SKM-1 treated with dmso at 0.1 percent for 144 hours (cell line): ENCODE measurements around the gene PITRM1.
"Not testable (repeated sequence)": the region's sequence is repeated elsewhere in the genome, so short reads cannot be mapped to it uniquely, and the experiment has no call there.

Source experiments
- DNase-seq: peaks from one replicate; lab custom pipeline; 2025; ENCODE audit not compliant: unreplicated experiment; lab: John Stamatoyannopoulos, UW

PITRM1 gene

DNA sequence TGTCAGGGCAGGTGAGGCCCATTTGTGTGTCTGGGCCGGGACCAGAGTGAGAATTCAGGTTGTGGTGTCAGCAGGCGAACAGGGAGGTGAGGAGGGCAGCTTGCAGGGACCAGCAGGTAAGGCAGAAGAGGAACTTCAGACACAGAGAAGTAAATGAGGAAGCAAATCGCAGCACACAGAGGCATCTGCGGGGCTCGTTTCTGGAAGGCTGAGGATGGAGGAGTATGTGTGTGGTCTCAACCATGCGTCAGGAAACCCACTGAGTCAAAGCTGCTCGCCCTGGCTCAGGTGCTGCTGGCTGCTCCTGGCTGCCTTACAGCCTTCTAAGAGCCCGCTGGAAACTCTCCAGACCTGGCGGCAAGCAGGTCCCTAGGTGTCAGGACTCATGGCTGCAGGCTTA is 26.9 kb upstream of the PITRM1 start:
- DNase-seq: no peak

DNA sequence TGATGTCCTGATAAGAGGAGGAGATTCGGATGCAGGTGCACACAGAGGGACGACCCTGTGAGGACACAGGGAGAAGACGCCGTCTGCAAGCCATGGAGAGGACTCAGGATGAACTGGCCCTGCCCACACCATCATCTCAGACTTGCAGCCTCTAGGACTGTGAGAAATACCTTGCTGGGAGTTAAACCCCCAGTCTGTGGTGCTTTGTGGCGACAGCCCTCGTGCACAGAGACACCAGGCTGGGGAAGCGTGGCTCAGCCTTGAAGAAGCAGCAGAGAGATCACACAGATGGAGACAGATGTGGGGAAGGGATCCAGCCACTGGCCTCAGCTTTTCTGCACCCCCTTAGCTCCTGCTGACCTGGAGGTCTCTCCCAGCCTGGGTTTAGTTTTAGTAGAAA is 26.3 kb upstream of the PITRM1 start:
- no peak for DNase-seq

DNA sequence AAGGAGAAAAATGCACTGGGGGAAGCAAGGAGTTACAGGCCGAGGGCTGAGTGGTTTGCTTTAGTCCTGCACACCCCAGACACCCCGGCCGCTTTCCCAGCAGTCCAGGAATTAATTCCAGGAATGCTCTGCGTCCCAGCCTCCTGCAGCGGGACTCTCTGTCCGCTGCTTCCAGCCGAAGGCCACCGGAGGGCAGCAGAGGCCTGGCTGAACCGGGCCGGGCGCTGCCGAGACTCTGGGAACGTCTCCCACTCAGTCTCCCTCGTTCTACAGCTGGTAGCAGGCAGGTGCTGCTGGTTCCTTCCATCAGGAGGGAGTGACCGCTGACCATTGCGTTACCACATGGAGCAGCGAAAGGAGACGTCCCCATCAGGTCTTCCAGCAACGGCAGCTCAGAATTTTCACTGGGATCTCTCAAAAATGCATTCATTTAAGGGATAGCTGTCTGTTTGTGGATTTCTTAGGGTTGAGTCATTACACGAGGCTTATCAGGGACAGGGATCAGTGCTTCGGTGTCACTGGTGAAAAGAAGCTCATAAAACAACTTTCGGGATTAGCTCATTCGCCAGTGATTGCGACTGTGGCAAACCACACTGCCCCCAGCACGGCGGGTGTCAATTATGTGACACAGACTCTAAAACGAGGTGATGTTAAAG is 24.9 kb upstream of the PITRM1 start:
- no peak for DNase-seq

DNA sequence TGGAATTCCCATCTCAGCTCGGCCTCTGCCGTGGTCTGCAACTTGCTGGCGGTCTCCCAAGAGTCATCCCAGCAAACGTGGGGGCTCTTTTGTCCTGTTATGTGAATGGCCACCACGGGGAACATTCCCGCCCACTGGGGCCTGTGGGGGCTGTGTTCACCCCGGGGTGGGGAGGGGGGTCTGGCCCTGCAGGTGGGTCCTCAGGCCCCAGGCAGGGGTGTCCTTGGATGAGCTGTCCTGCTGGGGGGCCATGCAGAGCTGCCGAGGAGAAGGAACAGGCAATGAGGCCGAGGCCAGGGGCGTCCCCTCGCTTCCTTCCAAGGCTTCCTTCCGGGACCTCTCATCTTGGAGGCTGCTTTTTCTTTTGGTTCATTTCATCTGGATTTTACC is 24.4 kb upstream of the PITRM1 start:
- no peak for DNase-seq

DNA sequence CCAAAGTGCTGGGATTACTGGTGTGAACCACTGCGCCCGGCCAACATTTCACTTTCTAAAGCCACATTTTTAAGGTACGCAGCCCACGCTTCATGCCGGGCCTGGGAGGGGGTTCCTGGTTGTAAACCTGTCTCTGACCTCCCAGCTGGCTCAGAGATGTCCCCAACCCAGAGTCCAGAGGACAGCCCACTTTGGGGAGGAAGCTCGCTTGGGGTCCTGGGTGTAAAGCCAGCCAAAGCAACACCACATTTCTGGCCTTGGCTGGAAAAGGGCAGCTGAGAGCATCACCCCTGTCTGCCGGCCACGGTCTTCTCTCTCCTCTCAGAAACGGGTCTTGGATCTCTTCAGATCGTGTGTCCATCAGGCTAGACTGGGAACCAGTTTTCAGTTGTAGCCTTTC is 23.9 kb upstream of the PITRM1 start:
- no peak for DNase-seq

DNA sequence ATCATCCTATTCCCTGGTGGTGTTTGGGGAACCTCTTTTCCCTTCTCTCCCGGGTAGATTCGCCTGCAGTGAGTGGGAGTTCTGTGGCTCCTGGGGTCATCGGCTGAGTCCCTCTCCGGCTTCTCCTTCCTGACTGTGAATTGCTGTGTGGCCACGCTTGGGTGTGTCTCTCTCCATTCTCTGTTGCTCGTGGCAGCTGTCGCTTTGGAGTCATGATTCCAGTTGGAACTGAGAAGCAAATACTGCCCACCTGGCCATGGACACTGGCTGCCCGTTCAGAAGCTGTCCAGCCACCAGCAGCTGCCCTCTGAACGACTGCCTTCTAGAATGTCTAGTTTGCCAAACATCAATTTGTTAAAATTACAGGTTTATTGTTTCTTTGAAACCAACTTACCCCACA is 23.1 kb upstream of the PITRM1 start:
- no peak for DNase-seq

DNA sequence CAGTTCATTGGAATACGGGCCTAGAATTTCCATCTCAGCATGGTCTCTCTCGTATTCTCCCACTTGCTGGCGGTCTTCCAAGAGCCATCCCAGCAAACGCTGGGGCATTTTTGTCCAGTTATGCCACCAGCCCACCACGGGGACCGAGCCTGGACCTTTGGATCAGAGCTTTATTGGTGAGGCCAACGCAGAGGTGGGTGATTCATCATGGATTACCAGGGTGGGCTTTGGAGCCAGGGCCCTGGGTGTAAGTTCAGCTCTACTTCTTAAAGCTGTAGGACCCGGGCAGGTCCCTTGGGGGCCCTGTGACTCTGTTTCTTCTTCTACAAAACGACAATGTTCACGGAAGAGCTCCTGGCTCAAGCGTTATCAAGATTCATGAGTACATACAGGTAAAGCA is 22.7 kb upstream of the PITRM1 start:
- no peak for DNase-seq

DNA sequence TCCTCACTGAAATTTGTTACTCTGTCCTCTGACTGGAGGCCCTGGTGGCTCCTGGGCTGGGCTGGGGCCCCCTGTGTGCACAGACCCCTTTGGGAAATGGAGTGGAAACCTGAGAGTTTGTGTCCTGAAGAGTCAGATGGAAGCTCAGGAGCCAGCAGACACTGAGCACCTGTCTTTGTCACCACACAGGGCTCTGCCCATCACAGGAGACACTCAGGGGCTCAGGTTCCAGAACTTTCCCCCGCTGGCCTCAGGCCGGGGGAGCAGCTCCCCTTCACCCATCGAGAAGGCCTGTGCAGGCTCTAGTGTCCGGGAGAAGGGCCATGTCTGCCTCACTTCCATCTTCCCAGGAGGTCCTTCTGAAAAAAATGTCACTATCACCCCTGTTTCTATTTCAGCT is 22.3 kb upstream of the PITRM1 start:
- no peak for DNase-seq

DNA sequence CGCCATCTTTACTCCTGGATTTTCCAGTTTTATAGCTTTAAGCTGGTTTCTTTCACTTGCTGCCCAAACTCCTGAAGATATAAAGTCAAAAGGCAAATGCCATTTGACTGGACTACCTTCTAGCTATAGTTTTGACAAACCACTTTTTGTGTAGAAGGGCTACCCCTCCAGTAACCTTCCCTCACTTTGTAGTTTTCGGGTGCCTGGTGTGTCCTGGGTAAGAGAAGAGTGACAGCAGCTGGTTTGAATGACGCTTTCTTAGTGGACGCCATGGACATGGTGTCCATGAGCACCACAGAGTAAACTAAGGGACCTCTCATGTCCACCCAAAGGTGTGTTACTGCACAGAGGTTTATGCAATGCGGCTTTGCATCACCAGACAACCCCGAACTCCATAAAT is 21.2 kb upstream of the PITRM1 start:
- no peak for DNase-seq

DNA sequence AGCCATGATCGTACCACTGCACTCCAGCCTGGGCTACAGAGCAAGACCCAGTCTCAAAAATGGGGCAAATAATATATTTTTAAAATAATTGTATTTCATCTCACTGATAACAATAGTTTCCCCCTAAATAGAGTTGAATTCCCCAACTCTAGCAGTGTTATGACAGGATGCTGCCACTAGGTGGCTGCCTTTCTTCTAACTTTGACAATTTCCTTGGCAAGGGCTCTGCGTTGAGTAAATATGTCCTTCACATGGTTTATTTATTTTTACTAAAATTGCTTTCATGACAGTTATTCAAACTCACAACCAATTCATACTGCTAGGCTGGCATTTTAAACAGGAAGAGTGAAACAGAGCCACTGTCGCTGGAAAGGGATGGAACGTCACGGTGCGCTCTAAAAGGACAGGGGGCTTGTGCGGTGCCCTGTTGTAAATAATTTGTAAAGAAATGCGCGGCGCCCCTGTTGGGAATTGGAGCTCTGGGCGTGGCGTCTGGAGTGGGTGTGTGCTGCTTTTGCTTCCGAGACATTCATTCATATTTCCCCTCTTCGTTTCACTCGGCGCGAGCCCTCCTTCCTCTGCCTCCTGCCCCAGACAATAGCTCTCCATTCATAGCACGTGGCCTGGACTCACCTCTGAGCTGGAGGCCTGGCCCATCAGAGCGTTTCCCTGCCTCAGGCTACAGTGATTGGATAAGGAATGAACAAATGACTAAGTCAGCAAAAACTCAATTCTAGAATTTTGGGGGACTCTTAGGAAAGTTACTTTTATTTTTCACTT is 20.5 kb upstream of the PITRM1 start:
- no peak for DNase-seq

DNA sequence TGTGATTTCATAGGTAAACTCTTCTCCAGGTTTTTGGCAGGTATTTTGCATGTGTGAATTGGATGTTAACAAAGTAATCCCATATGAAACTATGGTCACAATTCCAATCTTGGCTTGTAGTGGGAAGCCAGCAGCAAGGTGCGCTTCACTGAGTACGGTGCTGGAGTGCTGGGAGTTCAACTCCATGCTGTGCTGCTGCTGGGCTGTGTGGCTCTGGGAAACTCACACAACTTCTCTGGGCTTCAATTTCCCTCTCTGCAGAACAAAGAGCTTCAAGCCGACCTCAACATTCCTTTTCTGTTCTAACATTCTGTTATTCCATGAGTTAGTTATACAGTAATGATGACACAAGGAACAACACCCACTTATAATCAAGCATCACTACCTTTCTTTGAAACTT is 18.2 kb upstream of the PITRM1 start:
- DNase-seq: no peak

DNA sequence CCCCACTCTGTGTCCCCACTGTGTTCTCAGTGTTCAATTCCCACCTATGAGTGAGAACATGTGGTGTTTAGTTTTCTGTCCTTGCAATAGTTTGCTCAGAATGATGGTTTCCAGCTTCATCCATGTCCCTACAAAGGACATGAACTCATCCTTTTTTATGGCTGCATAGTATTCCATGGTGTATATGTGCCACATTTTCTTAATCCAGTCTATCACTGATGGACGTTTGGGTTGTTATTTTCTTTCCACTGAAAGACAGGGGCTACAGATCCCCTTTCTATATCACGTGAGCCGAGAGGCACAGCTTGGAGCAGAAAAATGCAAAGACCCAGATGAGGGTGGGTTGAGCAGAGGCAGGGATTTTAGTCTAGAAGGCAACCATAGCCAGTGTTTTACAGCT is 14.6 kb upstream of the PITRM1 start:
- not testable (repeated sequence) for DNase-seq

DNA sequence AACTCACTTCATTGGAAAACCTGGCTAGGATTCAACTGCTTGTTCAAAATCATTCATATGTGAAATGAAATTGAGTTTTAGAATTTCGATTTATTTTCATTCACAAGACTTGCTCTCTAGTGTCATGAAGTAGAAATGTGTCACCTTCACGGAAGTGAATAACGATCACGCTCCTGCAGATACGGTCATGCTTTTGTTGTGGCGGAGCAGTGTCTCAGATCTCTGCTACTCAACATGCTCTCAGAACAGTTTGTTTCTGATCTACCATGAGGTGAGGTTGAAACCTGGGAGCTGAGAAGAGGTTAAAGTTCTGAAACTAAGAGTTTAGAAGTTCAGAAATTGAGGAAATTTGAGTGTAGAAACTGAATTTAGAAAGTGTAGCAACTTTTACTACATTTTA is 13.8 kb upstream of the PITRM1 start:
- no peak for DNase-seq

DNA sequence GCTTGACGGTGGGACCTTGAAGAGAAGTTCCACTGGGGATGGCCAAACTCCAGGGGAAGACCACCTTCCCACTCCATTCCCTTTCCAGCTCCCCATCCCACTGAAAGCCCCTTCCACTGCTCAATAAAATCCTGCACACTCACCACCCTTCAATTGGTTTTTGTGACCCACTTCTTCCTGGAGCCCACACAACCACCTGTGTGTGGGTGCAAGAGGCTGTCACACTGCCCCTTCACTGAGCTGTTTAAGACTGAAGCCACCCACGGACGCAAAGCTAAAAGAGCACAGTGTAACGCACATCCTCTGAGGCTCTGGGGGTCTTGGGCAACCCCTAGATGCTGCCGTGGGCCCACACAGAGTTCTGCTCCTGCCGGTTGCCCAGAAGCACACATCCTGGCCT is 12.8 kb upstream of the PITRM1 start:
- no peak for DNase-seq

DNA sequence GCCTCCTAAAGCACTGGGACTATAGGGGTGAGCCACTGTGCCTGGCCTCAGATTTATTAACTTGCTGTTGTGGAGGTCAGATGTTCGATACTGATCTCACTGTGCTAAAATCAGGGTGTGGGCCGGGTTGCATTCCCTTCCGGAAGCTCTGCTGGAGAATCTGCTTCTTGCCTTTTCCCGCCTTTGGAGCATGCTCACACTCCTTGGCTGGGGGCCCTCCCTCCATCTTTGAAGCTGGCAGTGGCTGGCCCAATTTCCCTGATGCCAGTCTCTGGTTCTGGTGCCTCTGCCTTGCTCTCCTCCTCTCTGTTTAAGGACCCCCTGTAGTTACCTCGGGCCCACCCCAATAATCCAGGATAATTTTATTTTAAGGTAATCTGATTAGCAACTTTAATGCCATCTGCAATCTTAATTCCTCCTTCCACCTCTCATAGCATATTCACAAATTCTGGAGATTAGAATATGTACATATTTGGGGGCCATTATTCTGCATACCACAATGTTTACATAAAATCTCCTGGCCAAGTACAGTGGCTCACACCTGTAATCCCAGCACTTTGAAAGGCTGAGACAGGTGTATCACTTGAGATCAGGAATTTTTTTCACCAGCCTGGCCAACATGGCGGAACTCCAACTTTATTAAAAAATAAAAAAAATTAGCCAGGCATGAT is 7.9 kb upstream of the PITRM1 start:
- no peak for DNase-seq

DNA sequence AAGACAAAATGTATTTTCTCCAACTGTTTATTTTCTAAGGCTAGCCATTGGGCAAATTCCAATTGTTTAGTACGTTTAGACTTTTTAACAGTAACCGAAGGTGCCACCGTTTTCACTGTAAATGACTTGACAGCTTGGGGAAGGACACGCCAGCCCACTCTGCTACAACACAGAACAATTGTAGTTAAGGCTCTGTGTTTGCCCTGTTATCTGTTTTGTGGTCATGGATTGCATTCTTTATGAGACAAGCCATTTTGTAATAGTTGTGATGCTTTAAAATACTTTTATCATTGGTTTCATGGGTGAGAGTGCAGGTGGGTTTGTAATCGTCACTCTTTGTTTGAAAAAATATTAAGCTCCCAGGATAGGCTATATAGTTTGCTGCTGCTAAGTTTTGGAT is 6.6 kb upstream of the PITRM1 start:
- no peak for DNase-seq

DNA sequence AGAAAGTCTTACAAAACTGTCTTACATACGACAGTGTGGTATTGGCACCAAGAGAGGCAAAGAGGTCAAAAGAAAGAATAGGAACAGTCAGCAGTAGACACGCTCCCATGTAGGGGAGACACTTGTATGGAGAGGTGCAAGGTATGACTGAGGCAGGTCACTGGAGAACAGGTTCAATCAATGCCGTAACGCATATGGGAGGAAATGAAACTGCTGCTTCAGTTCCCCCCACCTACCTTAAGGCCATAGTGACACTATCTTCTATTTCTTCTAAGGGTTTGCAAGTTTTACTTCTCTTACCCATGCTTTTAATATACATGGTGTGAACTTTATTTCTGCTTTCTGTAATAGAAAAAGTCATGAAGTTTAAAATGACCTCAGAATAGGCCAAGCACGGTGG is 5.5 kb upstream of the PITRM1 start:
- no peak for DNase-seq

DNA sequence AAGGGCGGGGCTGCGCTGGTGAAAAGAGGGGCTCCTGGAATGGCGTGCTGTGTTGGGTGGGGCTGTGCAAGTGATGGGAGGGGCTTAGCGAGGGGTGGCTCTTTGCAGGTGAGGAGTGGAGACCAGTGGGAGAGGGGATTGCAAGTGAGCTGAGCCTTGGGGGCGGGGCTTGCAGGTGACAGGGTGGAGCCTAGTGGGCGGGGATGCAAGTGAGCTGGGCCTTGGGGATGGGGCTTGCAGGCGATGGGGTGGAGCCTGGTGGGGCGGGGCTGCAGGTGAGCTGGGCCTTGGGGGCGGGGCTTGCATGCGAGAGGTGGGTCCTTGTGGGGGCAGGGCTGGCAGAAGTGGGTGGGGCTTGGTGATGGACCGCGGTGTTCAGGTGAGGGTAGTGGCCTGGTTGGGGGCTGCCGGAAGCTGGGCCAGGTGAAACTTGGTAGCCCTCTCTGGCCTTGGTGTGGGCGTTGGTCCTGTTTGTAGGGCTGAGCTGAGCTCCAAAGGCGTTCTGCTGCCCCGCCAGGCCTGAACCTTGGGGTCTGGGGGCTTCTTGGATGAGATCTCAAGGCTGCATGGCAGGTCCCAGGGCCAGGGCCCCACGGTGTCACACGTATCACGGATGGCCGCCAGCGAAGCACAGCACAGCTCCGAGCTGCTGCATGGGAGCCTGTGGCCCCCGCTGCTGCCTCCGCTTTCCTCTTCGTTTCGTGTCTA is 743 bp upstream of the PITRM1 start:
- no peak for DNase-seq

DNA sequence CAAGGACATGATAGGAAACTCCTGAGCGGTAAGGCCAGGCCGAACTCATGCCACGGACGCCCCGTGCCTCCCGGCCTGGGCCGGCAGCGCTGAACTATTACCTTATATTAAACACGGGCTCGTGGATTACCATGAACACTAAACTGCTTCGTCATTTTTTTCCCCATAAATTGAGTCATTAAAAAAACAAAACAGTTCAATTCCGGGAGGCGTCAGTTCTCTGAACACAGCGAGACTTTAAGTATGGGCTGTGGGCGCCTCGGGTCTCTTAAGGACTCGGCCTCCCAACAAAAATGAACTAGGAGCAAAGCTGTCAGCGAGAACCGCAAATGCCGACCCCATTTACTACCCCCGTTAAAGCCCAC is 519 bp downstream of the PITRM1 start:
- DNase-seq: no peak

DNA sequence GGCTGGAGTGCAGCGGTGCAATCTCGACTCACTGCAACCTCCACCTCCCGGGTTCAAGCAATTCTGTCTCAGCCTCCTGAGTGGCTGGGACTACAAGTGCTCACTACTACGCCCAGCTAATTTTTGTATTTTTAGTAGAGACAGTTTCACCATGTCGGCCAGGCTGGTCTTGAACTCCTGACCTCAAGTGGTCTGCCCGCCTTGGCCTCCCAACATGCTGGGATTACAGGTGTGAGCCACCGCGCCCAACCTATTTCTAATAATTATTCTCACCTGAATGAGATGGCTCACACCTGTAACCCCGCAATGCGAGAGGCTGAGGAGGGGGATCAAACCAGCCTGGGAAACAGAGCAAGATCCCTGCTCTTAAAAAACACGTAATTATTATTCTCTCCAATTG is 1.1 kb downstream of the PITRM1 start:
- not testable (repeated sequence) for DNase-seq

DNA sequence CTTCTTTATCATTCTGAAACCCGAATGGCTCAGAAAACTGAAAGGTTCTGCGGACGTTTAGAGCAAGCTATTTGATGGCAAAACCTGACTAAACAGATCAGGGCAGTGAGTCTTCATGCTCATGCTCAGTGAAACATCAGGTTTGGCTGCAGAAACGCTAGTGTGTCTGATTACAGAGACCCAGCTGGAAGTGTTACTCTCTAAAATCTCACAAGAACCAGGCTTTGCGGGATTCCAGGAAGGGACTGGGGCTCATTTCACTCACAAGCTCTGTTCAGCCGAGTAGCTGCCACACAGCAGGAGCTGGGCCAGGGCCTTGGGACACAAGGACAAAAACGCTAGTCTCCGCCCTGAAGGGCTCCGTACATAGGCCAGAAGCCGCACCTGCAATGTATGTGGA is 2.9 kb downstream of the PITRM1 start:
- DNase-seq: no peak

DNA sequence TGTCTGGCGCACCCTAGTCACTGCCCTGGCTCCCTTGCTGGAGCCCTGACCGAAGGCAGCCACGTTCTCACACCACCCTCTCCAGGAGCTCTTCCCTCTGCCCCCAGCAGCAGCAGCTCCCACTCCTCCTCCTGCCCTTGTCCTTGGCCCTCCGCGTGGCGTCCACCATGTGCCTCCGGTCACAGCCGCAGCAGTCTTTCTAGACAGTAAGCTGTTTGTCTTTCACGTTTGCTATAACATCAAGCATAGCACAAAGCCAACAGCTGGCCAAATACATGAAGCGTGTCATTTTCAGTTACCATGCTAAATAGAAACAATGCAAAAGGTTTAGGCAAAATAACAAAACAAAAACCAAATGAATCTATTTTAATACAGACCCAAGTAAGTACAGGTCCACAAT is 3.3 kb downstream of the PITRM1 start:
- DNase-seq: no peak
